ENCODE data around the gene ST6GALNAC3. TPM values are rescaled to one million over a fixed set of nuclear protein-coding genes. Genes with fewer than 3 reads are reported as not detected.

The ST6GALNAC3 gene
- total RNA-seq, 2 experiments from 2014 or later = 0.50 to 1.2 TPM

GRCh38 chr1:76450229-76450628 is 375.7 kb downstream of the ST6GALNAC3 start:
- Histone ChIP-seq H3K27ac (ENCODE audit: low read depth, low read length, poor library complexity, severe bottlenecking) (no peak overlapping the region), H3K9me2 (ENCODE audit: insufficient read depth, low read length) (no peaks in the 10 kb centered on the region), H3K79me2 (ENCODE audit: insufficient read depth, low read depth, low read length) (no peaks in the 10 kb centered on the region), H3K36me3 (ENCODE audit: insufficient read depth, low read length) (no peaks in the 10 kb centered on the region), H3K4me3 (ENCODE audit: low read depth, low read length, poor library complexity, severe bottlenecking) (no peak overlapping the region), H3K4me2 (ENCODE audit: low read length) (no peak overlapping the region), H2AFZ (ENCODE audit: low read length) (no peak overlapping the region), H3K9me3 (ENCODE audit: low read length) (no peaks in the 10 kb centered on the region), H3K4me1 (ENCODE audit: insufficient read depth, low read length, poor library complexity, severe bottlenecking) (no peaks in the 10 kb centered on the region), H4K20me1 (ENCODE audit: insufficient read depth, low read length) (no peaks in the 10 kb centered on the region)
- DNase-seq (ENCODE audit: low spot score) = no peak
- TF ChIP-seq EZH2phosphoT487 (IDR thresholded peaks at IDR 0.05; ENCODE audit: borderline replicate concordance, low read depth, low read length) (no peak), CTCF (conservative IDR thresholded peaks at IDR 0.05; ENCODE audit: low read length) (no peak)
- ChIA-PET POLR2A (no interaction called here), CTCF (ENCODE audit: unreplicated experiment) (no interaction called here)
- intact Hi-C loops (cut with micrococcal nuclease; ENCODE audit: unreplicated experiment) = no loop called here
- BruUV-seq (replicated peaks) = no TSS peak

GRCh38 chr1:76463278-76463677 is 388.7 kb downstream of the ST6GALNAC3 start:
- Histone ChIP-seq H3K36me3 (ENCODE audit: insufficient read depth, low read length) (no peaks in the 10 kb centered on the region), H3K4me2 (ENCODE audit: low read length) (no peak overlapping the region), H2AFZ (ENCODE audit: low read length) (no peak overlapping the region), H3K4me3 (ENCODE audit: low read depth, low read length, poor library complexity, severe bottlenecking) (no peak overlapping the region), H4K20me1 (ENCODE audit: insufficient read depth, low read length) (no peaks in the 10 kb centered on the region), H3K9me3 (ENCODE audit: low read length) (no peaks in the 10 kb centered on the region), H3K27ac (ENCODE audit: low read depth, low read length, poor library complexity, severe bottlenecking) (no peak overlapping the region), H3K9me2 (ENCODE audit: insufficient read depth, low read length) (no peaks in the 10 kb centered on the region), H3K4me1 (ENCODE audit: insufficient read depth, low read length, poor library complexity, severe bottlenecking) (no peaks in the 10 kb centered on the region), H3K79me2 (ENCODE audit: insufficient read depth, low read depth, low read length) (no peaks in the 10 kb centered on the region)
- ChIA-PET CTCF (ENCODE audit: unreplicated experiment) (interaction anchor here (0.9 kb wide), 1 partner anchor 15 kb away, joined by 3 read pairs; no protein-coding TSS in a partner anchor), POLR2A (no interaction called here)
- no peak for DNase-seq (ENCODE audit: low spot score)
- no TSS peak for BruUV-seq (replicated peaks)
- TF ChIP-seq CTCF (conservative IDR thresholded peaks at IDR 0.05; ENCODE audit: low read length) (no peak), EZH2phosphoT487 (IDR thresholded peaks at IDR 0.05; ENCODE audit: borderline replicate concordance, low read depth, low read length) (no peak)
- intact Hi-C loops (cut with micrococcal nuclease; ENCODE audit: unreplicated experiment) = no loop called here

DNA sequence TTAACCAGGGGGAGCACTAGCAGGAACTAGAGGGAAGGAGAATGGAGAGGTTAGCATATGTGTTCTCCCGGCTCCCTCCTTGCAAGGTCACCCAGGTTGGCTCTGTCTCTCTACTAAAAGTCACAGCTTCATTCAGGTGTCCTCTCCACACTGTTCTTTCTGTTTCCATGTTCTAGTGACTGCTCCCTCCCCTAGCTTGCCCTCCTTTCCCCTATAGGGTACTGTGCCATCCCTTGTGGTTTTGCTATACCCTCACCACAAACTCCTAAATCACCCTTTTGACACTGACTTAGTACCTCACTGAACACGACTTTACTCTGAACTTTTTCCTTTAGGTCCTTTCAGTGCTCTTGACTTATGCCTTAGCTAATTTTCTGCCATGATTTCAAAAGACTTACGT is 389.3 kb downstream of the ST6GALNAC3 start:
- H3K27ac ChIP-seq (ENCODE audit: low read depth, low read length, poor library complexity, severe bottlenecking) = no peak overlapping the region
- no peaks in the 10 kb centered on the region for H3K36me3 ChIP-seq (ENCODE audit: insufficient read depth, low read length)
- H3K4me1 ChIP-seq (ENCODE audit: insufficient read depth, low read length, poor library complexity, severe bottlenecking) = no peaks in the 10 kb centered on the region
- H3K79me2 ChIP-seq (ENCODE audit: insufficient read depth, low read depth, low read length) = no peaks in the 10 kb centered on the region
- no peak overlapping the region for H2AFZ ChIP-seq (ENCODE audit: low read length)
- intact Hi-C loops (cut with micrococcal nuclease; ENCODE audit: unreplicated experiment) = no loop called here
- no peak overlapping the region for H3K4me3 ChIP-seq (ENCODE audit: low read depth, low read length, poor library complexity, severe bottlenecking)
- ChIA-PET POLR2A (no interaction called here), CTCF (ENCODE audit: unreplicated experiment) (interaction anchor here (0.9 kb wide), 1 partner anchor 14 kb away, joined by 3 read pairs; no protein-coding TSS in a partner anchor)
- H3K9me2 ChIP-seq (ENCODE audit: insufficient read depth, low read length) = no peaks in the 10 kb centered on the region
- no TSS peak for BruUV-seq (replicated peaks)
- no peak overlapping the region for H3K4me2 ChIP-seq (ENCODE audit: low read length)
- TF ChIP-seq CTCF (conservative IDR thresholded peaks at IDR 0.05; ENCODE audit: low read length) = no peak
- no peak for TF ChIP-seq EZH2phosphoT487 (IDR thresholded peaks at IDR 0.05; ENCODE audit: borderline replicate concordance, low read depth, low read length)
- no peaks in the 10 kb centered on the region for H4K20me1 ChIP-seq (ENCODE audit: insufficient read depth, low read length)
- no peak for DNase-seq (ENCODE audit: low spot score)
- no peaks in the 10 kb centered on the region for H3K9me3 ChIP-seq (ENCODE audit: low read length)

Measured in OCI-LY7 (cell line).